ENCODE results near the gene IL26.

DNA sequence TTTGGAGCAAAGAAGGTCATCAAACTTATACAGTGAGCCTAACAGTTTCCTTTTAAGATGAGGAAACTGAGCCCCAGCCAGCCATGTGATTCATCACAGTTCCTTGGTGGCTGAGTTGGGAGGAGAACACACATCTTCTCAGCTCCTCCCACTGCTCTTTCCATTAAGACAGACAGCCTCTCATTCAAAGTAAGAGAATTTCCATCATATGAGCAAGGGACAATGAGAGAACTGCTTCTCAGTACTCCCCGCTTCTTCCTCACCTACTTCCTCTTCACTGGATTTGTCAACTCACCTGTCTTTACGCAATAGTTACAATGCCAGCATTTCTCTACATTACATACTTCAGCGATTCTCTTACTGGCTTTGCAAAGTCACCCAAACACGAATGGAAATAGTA, 68.2 kb downstream of the IL26 start:
- TF ChIP-seq CTCF (IDR thresholded peaks at IDR 0.05; ENCODE audit: low read depth, low read length, poor library complexity, severe bottlenecking): no peak
- TF ChIP-seq EZH2phosphoT487 (IDR thresholded peaks at IDR 0.05; ENCODE audit: borderline replicate concordance, low read length): no peak
